GM12864 (cell line): Measurements from ENCODE around the gene ARHGAP11A.

ENCODE experiments used
- DNase-seq: peaks from one replicate; pipeline ENCODE4 v3.0.0-alpha.2; 2011; ENCODE audit warnings: low read depth
- H3K4me3 ChIP-seq: 2 replicates; pipeline ENCODE4 v1.5.1; 2011; ENCODE audit warnings: mild to moderate bottlenecking, low read depth, low read length, control low read depth
- CTCF ChIP-seq: IDR thresholded peaks from 2 replicates; pipeline ENCODE4 v1.5.1; 2011; ENCODE audit warnings: low read depth, mild to moderate bottlenecking, moderate library complexity, low read length, control low read depth, inconsistent platforms; ENCODE audit errors: missing control alignments

ARHGAP11A gene

GRCh38 chr15:32659340-32660155 is 44.2 kb downstream of the ARHGAP11A start:
- no peak for TF ChIP-seq CTCF
- H3K4me3 ChIP-seq: no peak overlapping the region
- DNase-seq: no peak

DNA sequence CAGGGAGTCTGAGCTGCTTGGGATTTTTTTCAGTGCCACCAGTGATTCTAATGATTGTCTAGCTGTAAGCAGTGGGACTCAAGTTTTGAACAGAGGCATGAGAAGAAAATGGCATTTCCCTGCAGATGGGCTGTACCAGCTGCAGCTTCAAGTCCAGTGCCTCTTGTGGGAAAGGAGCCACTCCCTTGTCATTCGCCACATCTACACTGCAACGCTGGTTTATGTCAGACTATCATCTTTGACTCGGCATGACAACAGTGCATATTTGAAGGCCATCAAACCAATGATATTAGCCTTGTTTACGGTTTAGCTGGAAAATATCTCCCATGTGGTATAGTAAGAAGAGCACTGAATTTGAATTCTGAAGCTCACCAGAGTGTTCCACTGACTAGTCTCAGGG is 48.4 kb downstream of the ARHGAP11A start:
- no peak overlapping the region for H3K4me3 ChIP-seq
- DNase-seq: no peak
- TF ChIP-seq CTCF: no peak

GRCh38 chr15:32664796-32665195 is 49.5 kb downstream of the ARHGAP11A start:
- DNase-seq: no peak
- no peak overlapping the region for H3K4me3 ChIP-seq
- TF ChIP-seq CTCF: no peak

GRCh38 chr15:32667321-32667720 is 52.0 kb downstream of the ARHGAP11A start:
- no peak for TF ChIP-seq CTCF

DNA sequence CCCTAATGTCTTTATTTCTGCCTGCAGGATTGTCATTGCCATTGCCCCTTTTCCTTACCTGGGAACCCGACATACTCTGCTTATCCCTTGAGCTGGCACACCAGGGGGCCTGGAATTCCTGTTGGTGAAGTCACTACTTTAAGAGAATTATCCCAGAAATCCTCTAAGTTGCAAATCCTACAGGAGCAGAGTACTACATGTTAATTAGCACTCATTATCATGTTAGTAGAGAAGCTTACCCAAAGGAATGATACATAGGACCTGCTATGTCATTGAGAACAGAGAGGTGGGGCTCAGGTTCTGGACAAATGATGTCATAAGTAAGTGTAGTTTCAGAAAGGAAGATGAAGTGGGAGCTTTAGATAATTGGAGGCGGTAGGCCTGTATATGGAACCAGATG is 53.6 kb downstream of the ARHGAP11A start:
- DNase-seq: no peak
- H3K4me3 ChIP-seq: no peak overlapping the region
- no peak for TF ChIP-seq CTCF

More at GRCh38 chr15:32667321-32667720, 52.0 kb downstream of the ARHGAP11A start:
- H3K4me3 ChIP-seq: no peak overlapping the region
- no peak for DNase-seq

DNA sequence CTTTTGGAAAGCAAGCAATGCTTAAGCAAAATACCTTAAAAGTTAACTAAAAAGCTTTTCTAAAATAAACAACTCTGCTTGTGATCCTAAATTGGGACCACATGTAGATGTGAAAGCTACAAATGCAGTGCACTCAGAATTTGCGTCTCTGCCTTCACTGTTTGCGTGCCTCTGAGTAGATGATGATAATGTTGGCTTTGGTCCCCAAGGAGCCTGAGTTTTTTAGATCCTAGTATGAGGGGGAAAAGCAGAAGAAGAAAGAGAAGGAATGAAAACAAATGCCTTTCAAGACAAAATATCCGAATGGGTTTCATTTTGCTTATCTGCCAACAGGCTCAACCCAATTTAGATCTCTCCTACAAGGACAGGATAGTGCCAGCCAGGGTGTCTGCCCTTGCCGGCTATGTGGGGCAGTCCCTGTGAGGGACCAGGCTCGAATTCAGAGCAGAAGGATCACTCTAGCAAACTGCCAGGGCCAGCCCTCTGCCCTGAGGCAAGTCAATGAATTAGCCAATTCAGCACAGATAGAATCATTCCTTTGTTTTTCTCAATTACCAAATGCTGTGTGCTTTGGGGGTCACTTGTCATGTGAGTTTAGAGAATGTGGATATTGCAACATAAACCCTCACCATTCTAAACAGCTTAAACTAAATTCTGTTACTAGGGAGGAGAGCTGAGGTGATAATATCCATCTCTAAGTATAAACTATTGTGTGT is 54.8 kb downstream of the ARHGAP11A start:
- no peak overlapping the region for H3K4me3 ChIP-seq

More for the DNA sequence above, 54.8 kb downstream of the ARHGAP11A start:
- DNase-seq: no peak
- no peak for TF ChIP-seq CTCF
